ENCODE measurements around the gene MARCHF4.

MARCHF4 gene

GRCh38 chr2:216348756-216349308 lies 23.5 kb downstream of the MARCHF4 start:
- no peak for DNase-seq

GRCh38 chr2:216346781-216347180 lies 25.5 kb downstream of the MARCHF4 start:
- DNase-seq = no peak

- DNase-seq = no peak
Observed at GRCh38 chr2:216345846-216346245, 26.4 kb downstream of the MARCHF4 start.

GRCh38 chr2:216344950-216345300 lies 27.4 kb downstream of the MARCHF4 start:
- DNase-seq = no peak

GRCh38 chr2:216344206-216344949 lies 27.9 kb downstream of the MARCHF4 start:
- DNase-seq = no peak

GRCh38 chr2:216343221-216343980 lies 28.9 kb downstream of the MARCHF4 start:
- DNase-seq = no peak

- DNase-seq = no peak
Observed at GRCh38 chr2:216341121-216341520, 31.2 kb downstream of the MARCHF4 start.

- DNase-seq = no peak
Observed at GRCh38 chr2:216340280-216340631, 32.0 kb downstream of the MARCHF4 start.

GRCh38 chr2:216339456-216340279 lies 32.6 kb downstream of the MARCHF4 start:
- DNase-seq = no peak

GRCh38 chr2:216335252-216335651 lies 37.0 kb downstream of the MARCHF4 start:
- no peak for DNase-seq

GRCh38 chr2:216328347-216328746 lies 43.9 kb downstream of the MARCHF4 start:
- DNase-seq = no peak

- DNase-seq = no peak
Observed at GRCh38 chr2:216327447-216327935, 44.8 kb downstream of the MARCHF4 start.

Data from midbrain (tissue), 1 donor.